RKO (cell line): ENCODE measurements around the gene KMT2E.

Experiments
- DNase-seq: peaks from one replicate; pipeline ENCODE4 v3.0.0-alpha.2; 2016; ENCODE audit warnings: low spot score

The KMT2E gene

GRCh38 chr7:105130580-105130979, 116.6 kb downstream of the KMT2E start:
- no peak for DNase-seq

GRCh38 chr7:105131033-105131656, 117.1 kb downstream of the KMT2E start:
- DNase-seq, result peak; percentile 33

GRCh38 chr7:105131890-105132289, 117.9 kb downstream of the KMT2E start:
- no peak for DNase-seq

GRCh38 chr7:105132335-105132734, 118.3 kb downstream of the KMT2E start:
- DNase-seq, result no peak

- no peak for DNase-seq
These were observed 118.8 kb downstream of the KMT2E start for GRCh38 chr7:105132835-105133234.

GRCh38 chr7:105133358-105133757, 119.4 kb downstream of the KMT2E start:
- DNase-seq, result no peak

- DNase-seq, result no peak
These were observed 120.1 kb downstream of the KMT2E start for GRCh38 chr7:105133986-105134655.

- peak; percentile 58 for DNase-seq
These were observed 122.2 kb downstream of the KMT2E start for GRCh38 chr7:105136221-105136620.

GRCh38 chr7:105137898-105138297, 123.9 kb downstream of the KMT2E start:
- no peak for DNase-seq

GRCh38 chr7:105139381-105139780, 125.4 kb downstream of the KMT2E start:
- DNase-seq, result no peak

- peak; percentile 53 for DNase-seq
These were observed 127.1 kb downstream of the KMT2E start for GRCh38 chr7:105141068-105141467.

- DNase-seq, result peak; percentile 80
These were observed 135.8 kb downstream of the KMT2E start for GRCh38 chr7:105149827-105150226.

- no peak for DNase-seq
These were observed 137.1 kb downstream of the KMT2E start for GRCh38 chr7:105151152-105151551.

GRCh38 chr7:105153531-105153930, 139.5 kb downstream of the KMT2E start:
- DNase-seq, result no peak

GRCh38 chr7:105154084-105154483, 140.1 kb downstream of the KMT2E start:
- no peak for DNase-seq

- DNase-seq, result no peak
These were observed 142.7 kb downstream of the KMT2E start for GRCh38 chr7:105156731-105157130.

- no peak for DNase-seq
These were observed 143.3 kb downstream of the KMT2E start for GRCh38 chr7:105157278-105157677.

- no peak for DNase-seq
These were observed 147.4 kb downstream of the KMT2E start for GRCh38 chr7:105161366-105161765.
